Activated gamma-delta T cell treated with anti-CD3 and anti-CD28 coated beads, Interleukin-2, amount 50 U/mL, for 16 hours (primary cell): ENCODE data around the gene MDC1.
"Not testable (repeated sequence)": the region's sequence is repeated elsewhere in the genome, so short reads cannot be mapped to it uniquely, and the experiment has no call there.

Experiments used
- DNase-seq: peaks from one replicate; pipeline ENCODE4 v3.0.0-alpha.2; 2020; ENCODE audit warnings: low read depth

The MDC1 gene

GRCh38 chr6:30679765-30680535, 37.1 kb downstream of the MDC1 start:
- DNase-seq = no peak

- peak; percentile 90 for DNase-seq
Measured at GRCh38 chr6:30678964-30679726, 37.9 kb downstream of the MDC1 start.

GRCh38 chr6:30676660-30677285, 40.3 kb downstream of the MDC1 start:
- DNase-seq = no peak

- peak; percentile 88 for DNase-seq
Measured at GRCh38 chr6:30672445-30673253, 44.4 kb downstream of the MDC1 start, which contains the start of gene DHX16. Gene DHX16 (minus strand): TSS chr6:30673006. CDS start chr6:30672841, 165 bp downstream.

- no peak for DNase-seq
Measured at GRCh38 chr6:30670760-30671527, 46.1 kb downstream of the MDC1 start.

- peak; percentile 22 for DNase-seq
Measured at GRCh38 chr6:30666300-30666699, 50.8 kb downstream of the MDC1 start.

GRCh38 chr6:30664994-30665767, 51.9 kb downstream of the MDC1 start:
- DNase-seq = no peak

GRCh38 chr6:30657922-30658321, 59.2 kb downstream of the MDC1 start:
- not testable (repeated sequence) for DNase-seq

GRCh38 chr6:30657454-30657853, 59.6 kb downstream of the MDC1 start:
- DNase-seq = no peak

GRCh38 chr6:30656513-30656912, 60.6 kb downstream of the MDC1 start:
- no peak for DNase-seq

- no peak for DNase-seq
Measured at GRCh38 chr6:30655743-30656094, 61.4 kb downstream of the MDC1 start.

- DNase-seq = no peak
Measured at GRCh38 chr6:30654798-30655742, 62.0 kb downstream of the MDC1 start.

GRCh38 chr6:30651143-30651542, 65.9 kb downstream of the MDC1 start:
- DNase-seq = no peak
